ENCODE data around the gene ARHGAP1.

- no peak for TF ChIP-seq POLR2AphosphoS5 (IDR thresholded peaks at IDR 0.05; ENCODE audit: insufficient read depth in 1 of 2, low read depth in 1 of 2)
- no peak for TF ChIP-seq CTCF (IDR thresholded peaks at IDR 0.05)
- TF ChIP-seq POLR2A (IDR thresholded peaks at IDR 0.05) = no peak
Measured at GRCh38 chr11:46728659-46729040, 28.2 kb upstream of the ARHGAP1 start.

Measured in vagina (tissue), 2 donors.